Astrocyte (in vitro differentiated cells and primary cell): ENCODE measurements around the gene LTBP2. TPM values are rescaled to one million over a fixed set of nuclear protein-coding genes. Genes with fewer than 3 reads are reported as not detected.

Experiments used
- DNase-seq: peaks from one replicate; pipeline ENCODE4 v3.0.0-alpha.2; 2010; ENCODE audit warnings: low read depth
- FAIRE-seq: peaks from 2 replicates; lab custom pipeline; 2011; peaks lifted over from hg19 to GRCh38; lab: Jason Lieb, UNC
- H2AFZ ChIP-seq: 2 replicates; pipeline ENCODE4 v1.6.0; 2012; ENCODE audit warnings: low read depth, low read length, inconsistent platforms
- H3K27ac ChIP-seq: 2 replicates; pipeline ENCODE4 v1.5.1; 2011; ENCODE audit warnings: low read depth, low read length, inconsistent platforms
- H3K27me3 ChIP-seq: 2 replicates; pipeline ENCODE4 v1.6.0; 2011; ENCODE audit warnings: low read length, inconsistent platforms; ENCODE audit not compliant: insufficient read depth
- H3K36me3 ChIP-seq: 2 replicates; pipeline ENCODE4 v1.5.1; 2011; ENCODE audit warnings: low read length, inconsistent platforms; ENCODE audit not compliant: insufficient read depth
- H3K4me1 ChIP-seq: 2 replicates; pipeline ENCODE4 v1.5.1; 2011; ENCODE audit warnings: low read length, inconsistent platforms; ENCODE audit not compliant: insufficient read depth
- H3K4me2 ChIP-seq: 2 replicates; pipeline ENCODE4 v1.6.0; 2012; ENCODE audit warnings: low read length, inconsistent platforms
- H3K4me3 ChIP-seq: 2 replicates; pipeline ENCODE4 v1.5.1; 2011; ENCODE audit warnings: low read depth, mild to moderate bottlenecking, low read length, inconsistent platforms; ENCODE audit not compliant: insufficient read depth
- H3K79me2 ChIP-seq: 2 replicates; pipeline ENCODE4 v1.6.0; 2012; ENCODE audit warnings: mild to moderate bottlenecking, low read length, inconsistent platforms; ENCODE audit not compliant: insufficient read depth
- H3K9ac ChIP-seq: 2 replicates; pipeline ENCODE4 v1.6.0; 2012; ENCODE audit warnings: mild to moderate bottlenecking, low read length, inconsistent platforms
- H3K9me3 ChIP-seq: 2 replicates; pipeline ENCODE4 v1.5.1; 2012; ENCODE audit warnings: low read depth, mild to moderate bottlenecking, low read length, inconsistent platforms; ENCODE audit not compliant: insufficient read depth
- H4K20me1 ChIP-seq: 2 replicates; pipeline ENCODE4 v1.6.0; 2012; ENCODE audit warnings: low read length, inconsistent platforms; ENCODE audit not compliant: insufficient read depth
- H3K27ac Mint-ChIP-seq: one replicate; pipeline ENCODE4 v1.8.0; 2021; ENCODE audit warnings: mild to moderate bottlenecking, mixed read lengths; ENCODE audit not compliant: unreplicated experiment
- H3K27me3 Mint-ChIP-seq: one replicate; pipeline ENCODE4 v1.8.0; 2021; ENCODE audit warnings: low read depth, mixed read lengths; ENCODE audit not compliant: unreplicated experiment
- H3K36me3 Mint-ChIP-seq: one replicate; pipeline ENCODE4 v1.8.0; 2021; ENCODE audit warnings: low read depth, mixed read lengths; ENCODE audit not compliant: unreplicated experiment
- H3K4me1 Mint-ChIP-seq: one replicate; pipeline ENCODE4 v1.8.0; 2021; ENCODE audit warnings: low read depth, mixed read lengths; ENCODE audit not compliant: unreplicated experiment
- H3K4me3 Mint-ChIP-seq: one replicate; pipeline ENCODE4 v1.8.0; 2021; ENCODE audit warnings: mild to moderate bottlenecking, moderate library complexity, mixed read lengths; ENCODE audit not compliant: unreplicated experiment
- H3K9me3 Mint-ChIP-seq: one replicate; pipeline ENCODE4 v1.8.0; 2021; ENCODE audit warnings: mild to moderate bottlenecking, mixed read lengths; ENCODE audit not compliant: unreplicated experiment
- EZH2 ChIP-seq: IDR thresholded peaks from 2 replicates; pipeline ENCODE4 v1.6.1; 2012; ENCODE audit warnings: mild to moderate bottlenecking, low read length, inconsistent platforms; ENCODE audit not compliant: insufficient read depth
- total RNA-seq: library from RNA; stranded (reverse); gene quantifications from 2 replicates; pipeline ENCODE4 v1.2.1, GENCODE V29; 2021
- TF ChIP-seq, protein P1 (sequence below): IDR thresholded peaks from 2 replicates; pipeline ENCODE4 v1.5.1; 2011; ENCODE audit warnings: low read depth, mild to moderate bottlenecking, inconsistent platforms, low read length, moderate library complexity; ENCODE audit not compliant: insufficient read depth

LTBP2 gene
- total RNA-seq, 1 donor from 2014 or later = 162 TPM

DNA sequence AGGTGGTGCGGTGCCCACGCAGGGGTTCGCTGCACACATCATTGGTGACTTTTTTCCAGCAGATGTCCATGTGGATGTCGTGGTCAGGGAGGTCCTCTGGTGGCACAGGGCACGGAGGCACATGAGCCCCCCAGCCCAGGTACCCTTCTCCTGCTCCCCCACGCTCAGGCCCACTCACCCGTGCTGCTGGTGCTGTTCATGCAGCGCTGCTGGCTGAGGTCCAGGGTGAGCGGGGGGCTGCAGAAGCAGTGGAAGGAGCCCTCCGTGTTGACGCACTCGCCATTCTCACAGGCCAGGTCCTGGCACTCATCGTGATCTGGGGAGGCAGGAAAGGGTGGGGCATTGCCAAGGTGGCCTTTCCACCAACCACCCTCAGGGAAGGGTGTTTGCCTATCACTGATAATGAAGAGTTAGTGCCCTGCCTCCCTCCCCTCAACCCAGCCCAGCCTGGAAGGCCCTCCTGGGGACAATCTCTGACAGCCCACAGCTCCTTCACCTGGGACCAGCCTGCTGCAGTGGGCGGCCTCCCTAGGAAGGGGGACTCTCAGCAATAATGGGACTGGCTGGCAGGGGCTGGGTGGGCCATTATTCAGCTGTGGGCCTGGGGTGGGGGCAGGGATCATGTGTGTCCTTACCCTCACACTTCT lies 108.6 kb downstream of the LTBP2 start:
- H3K4me3 Mint-ChIP-seq = no peak overlapping the region
- no peaks in the 10 kb centered on the region for H3K27me3 Mint-ChIP-seq
- TF ChIP-seq, protein P1, sequence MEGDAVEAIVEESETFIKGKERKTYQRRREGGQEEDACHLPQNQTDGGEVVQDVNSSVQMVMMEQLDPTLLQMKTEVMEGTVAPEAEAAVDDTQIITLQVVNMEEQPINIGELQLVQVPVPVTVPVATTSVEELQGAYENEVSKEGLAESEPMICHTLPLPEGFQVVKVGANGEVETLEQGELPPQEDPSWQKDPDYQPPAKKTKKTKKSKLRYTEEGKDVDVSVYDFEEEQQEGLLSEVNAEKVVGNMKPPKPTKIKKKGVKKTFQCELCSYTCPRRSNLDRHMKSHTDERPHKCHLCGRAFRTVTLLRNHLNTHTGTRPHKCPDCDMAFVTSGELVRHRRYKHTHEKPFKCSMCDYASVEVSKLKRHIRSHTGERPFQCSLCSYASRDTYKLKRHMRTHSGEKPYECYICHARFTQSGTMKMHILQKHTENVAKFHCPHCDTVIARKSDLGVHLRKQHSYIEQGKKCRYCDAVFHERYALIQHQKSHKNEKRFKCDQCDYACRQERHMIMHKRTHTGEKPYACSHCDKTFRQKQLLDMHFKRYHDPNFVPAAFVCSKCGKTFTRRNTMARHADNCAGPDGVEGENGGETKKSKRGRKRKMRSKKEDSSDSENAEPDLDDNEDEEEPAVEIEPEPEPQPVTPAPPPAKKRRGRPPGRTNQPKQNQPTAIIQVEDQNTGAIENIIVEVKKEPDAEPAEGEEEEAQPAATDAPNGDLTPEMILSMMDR = no peak
- TF ChIP-seq EZH2 = no peak
- peaks cover 21% of the 10 kb centered on the region for H3K36me3 Mint-ChIP-seq
- Histone ChIP-seq H3K27me3 (no peaks in the 10 kb centered on the region), H3K4me3 (no peak overlapping the region), H3K79me2 (no peaks in the 10 kb centered on the region), H3K9ac (no peak overlapping the region), H3K9me3 (no peaks in the 10 kb centered on the region), H3K4me2 (no peak overlapping the region), H3K27ac (no peak overlapping the region), H4K20me1 (peaks cover 7% of the 10 kb centered on the region), H2AFZ (no peak overlapping the region), H3K36me3 (peaks cover 41% of the 10 kb centered on the region), H3K4me1 (peaks cover 9% of the 10 kb centered on the region)
- no peak overlapping the region for H3K27ac Mint-ChIP-seq
- DNase-seq (no peak), FAIRE-seq (no peak)
- H3K9me3 Mint-ChIP-seq = no peaks in the 10 kb centered on the region
- H3K4me1 Mint-ChIP-seq = peaks cover 5% of the 10 kb centered on the region

DNA sequence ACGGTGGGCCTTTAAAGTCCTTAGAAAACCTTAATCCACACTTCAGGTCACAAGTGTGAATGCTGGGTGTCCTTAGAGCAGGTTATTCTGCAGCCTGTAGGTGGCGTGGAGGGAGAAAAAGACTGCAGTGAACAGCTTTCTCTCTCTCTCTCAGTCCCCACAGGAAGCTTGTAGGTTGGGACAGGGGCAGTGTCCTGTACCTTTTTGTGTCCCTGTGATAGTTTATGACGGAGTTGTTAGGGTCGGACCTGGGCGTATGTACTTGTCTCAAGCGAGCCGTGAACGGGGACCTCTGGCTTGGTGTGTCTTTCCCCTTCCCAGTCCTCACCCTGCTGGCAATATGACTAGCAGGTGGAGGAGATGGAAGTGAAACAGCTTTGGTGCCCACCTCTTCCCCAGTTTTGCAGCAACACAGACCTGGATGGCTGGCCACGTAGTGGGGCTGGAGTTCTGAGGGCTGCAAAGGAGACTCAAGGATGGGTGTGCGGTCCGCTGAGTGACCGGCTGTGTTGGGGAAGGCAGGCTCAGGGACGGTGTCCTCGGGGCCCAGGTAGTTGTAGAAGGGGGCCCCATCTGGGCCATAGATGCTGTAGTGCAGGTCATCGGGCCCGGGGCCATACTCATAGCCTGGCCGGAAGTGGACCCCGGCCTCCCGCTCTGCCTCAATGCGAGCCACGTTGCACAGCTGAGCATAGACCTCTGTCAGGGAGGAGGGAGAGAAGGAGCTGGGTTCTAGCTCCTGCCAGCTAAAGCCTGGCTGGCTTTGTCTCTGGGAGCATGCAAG lies 109.6 kb downstream of the LTBP2 start:
- Histone ChIP-seq H2AFZ (no peak overlapping the region), H3K9me3 (no peaks in the 10 kb centered on the region), H3K27me3 (no peaks in the 10 kb centered on the region), H4K20me1 (peaks cover 7% of the 10 kb centered on the region), H3K27ac (no peak overlapping the region), H3K79me2 (no peaks in the 10 kb centered on the region), H3K36me3 (peaks cover 36% of the 10 kb centered on the region), H3K4me1 (peaks cover 9% of the 10 kb centered on the region), H3K9ac (peak overlapping the region; percentile 36), H3K4me3 (no peak overlapping the region), H3K4me2 (no peak overlapping the region)
- TF ChIP-seq, protein P1 = peak; percentile 43
- TF ChIP-seq EZH2 = no peak
- Mint-ChIP-seq H3K4me3 (peak overlapping the region; percentile 5), H3K36me3 (peaks cover 19% of the 10 kb centered on the region), H3K9me3 (no peaks in the 10 kb centered on the region), H3K27ac (peak overlapping the region; percentile 5), H3K27me3 (no peaks in the 10 kb centered on the region), H3K4me1 (peaks cover 5% of the 10 kb centered on the region)
- DNase-seq = no peak
- FAIRE-seq = no peak
